Activated CD8-positive, alpha-beta memory T cell treated with anti-CD3 and anti-CD28 coated beads, Interleukin-2, amount 50 U/mL, for 1 hour (primary cell): ENCODE results near the gene SPRR3.

Experiments used
- DNase-seq: peaks from one replicate; pipeline ENCODE4 v3.0.0-alpha.2; 2020; ENCODE audit errors: extremely low read depth

SPRR3 gene, protein sequence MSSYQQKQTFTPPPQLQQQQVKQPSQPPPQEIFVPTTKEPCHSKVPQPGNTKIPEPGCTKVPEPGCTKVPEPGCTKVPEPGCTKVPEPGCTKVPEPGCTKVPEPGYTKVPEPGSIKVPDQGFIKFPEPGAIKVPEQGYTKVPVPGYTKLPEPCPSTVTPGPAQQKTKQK

DNA sequence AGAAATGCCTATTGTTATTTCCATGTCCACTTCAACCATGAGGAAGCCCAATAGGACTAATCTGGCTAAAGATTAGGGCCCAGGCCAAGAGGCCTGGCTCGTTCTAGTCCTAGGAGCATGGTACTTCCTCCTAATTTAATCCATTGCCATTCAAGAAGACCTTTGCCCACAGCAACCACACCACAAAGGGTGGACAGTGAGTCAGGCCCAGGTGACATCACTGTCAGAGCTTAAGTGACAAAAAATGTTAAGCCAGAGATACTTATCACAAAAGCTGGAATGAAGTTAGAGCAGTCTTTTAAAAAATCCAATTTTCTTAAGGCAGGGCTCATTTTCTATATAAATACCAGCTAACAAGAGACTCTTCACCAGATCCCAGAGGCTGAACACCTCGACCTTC, at the start of gene SPRR3:
SPRR3 (plus strand) TSS at position 368 of the 400 bp plus-strand sequence. CDS start 1,272 bp downstream, outside the sequence.
- no peak for DNase-seq

DNA sequence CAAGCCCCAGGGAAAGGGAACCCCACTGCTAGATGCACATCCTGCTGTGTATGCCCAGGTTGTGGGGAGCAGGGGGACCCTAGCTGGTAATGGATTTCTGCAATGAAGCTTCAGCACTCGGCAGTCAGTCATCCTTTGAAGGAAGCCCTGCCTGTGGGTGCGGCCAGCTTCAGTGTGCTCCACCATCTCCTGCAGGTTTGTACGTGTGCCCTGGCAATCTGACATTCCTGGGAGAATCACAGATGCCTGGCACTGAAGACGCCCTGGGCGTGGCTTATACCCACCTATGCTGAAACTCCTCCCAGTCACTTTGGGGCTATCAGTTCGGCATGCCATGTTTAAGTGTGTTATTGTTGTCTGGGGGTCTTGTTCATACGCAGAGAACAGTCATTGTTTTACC, 47.8 kb upstream of the SPRR3 start:
- no peak for DNase-seq

DNA sequence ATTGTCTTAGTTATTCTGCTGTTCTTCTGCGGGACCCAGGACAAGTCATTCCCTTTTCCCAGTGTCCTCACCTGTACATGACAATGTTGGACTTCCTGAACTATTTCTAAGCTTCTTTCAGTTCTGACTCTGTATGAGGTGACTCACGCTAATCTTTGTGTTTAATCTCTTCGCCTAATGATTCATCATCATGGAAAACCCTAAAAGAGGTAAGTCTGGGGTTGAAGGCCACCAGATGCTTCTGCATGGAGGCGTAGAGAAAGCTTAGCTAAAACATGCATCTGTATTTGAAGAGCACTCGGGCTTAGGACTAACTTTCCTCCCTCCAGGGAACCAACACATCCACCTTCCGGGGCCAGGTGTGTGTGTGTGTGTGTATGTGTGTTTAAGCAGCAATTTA, 47.1 kb upstream of the SPRR3 start:
- DNase-seq: no peak

DNA sequence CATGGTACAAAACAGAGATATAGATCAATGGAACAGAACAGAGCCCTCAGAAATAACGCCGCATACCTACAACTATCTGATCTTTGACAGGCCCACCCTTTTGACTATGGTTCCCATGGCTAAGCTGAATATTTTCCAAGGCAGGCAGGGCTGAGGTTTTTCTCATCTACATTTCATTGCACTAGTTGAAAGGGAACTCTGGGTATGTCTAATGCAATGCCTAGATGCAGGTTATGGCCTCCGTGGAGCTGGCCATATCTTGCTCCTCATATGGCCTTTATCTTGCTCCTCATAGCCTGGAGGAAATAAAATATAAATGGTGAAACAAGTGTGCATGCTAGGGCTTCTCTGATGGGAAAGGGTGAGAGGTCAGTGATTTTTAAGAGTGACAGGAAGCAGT, 44.0 kb upstream of the SPRR3 start:
- DNase-seq: no peak

DNA sequence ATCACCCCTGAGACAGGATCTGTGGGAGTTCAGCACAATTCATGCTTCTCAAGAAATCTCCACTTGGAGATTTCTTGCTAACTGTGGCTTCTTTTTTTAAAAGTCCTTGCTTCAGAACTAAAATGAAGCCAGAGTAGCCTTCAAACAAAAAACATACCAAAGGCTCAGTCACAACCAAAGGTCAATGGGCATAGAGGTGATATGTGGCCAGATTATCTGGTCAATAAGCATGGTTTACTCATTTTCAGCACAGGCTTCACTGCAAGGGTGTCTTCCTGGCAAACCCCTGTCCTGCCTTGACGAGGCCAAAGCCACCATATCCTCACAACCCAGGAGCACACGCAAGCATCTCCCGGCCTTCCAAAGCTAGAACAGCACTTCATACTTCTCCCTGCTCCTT, 42.3 kb upstream of the SPRR3 start:
- no peak for DNase-seq

DNA sequence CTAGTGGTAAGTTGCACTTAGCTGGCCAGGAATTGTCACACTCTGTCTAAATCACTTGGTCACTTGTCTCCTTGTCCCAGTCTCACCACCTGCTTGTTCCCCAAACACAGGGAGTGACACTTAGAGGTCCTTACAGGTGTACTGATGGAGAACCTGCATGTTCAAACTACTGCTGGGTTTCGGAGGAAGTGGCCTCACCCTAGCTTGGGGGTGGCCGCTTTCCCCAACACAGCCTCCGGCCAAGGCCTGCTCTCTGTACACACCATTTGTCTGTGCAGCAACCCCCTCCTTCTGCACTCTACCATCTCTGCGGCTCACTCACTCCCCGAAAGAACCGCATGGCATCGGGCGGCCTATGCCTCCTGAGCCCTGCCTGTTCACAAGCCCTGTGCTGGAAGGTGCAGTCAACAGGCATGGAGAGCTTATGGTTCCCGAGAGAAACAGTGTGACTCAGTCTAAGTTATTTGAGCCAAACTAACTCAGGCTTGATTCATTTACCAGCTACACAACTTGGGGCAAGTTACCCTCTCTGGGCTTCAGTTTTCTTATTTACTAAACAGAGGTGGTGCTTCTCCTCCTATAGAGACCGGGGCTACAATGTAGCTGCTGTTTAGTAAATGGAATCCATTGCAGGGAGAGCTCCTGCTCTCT, 41.6 kb upstream of the SPRR3 start:
- no peak for DNase-seq

DNA sequence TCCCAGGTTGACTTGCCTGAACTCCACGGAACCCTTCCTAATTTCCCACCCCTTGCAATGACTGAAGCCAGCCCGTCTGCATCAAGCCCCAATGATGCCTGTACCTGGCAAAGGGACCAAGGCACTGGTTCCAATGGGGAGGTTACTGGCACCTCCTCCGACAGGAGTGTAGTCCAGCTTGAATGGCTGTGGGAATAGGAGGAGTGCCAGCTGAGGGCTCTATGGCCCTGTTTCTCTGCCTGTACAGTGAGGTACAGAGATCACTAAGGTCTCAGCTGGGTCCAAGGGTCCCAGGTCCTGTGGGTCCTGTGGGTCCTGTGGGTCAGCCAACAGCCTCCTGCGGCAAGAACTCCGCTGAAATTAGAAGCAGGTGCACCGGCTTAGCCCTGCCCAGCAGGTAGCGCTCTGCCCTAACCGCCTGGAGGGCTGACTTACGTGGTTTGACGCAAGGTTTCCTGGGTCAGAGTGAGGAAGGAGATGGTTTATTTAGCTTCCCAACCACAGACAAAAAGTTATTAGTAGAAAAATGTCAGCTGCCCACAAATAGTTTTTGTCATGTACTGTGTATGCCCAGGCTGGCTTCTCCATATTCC, 41.0 kb upstream of the SPRR3 start:
- DNase-seq: no peak

DNA sequence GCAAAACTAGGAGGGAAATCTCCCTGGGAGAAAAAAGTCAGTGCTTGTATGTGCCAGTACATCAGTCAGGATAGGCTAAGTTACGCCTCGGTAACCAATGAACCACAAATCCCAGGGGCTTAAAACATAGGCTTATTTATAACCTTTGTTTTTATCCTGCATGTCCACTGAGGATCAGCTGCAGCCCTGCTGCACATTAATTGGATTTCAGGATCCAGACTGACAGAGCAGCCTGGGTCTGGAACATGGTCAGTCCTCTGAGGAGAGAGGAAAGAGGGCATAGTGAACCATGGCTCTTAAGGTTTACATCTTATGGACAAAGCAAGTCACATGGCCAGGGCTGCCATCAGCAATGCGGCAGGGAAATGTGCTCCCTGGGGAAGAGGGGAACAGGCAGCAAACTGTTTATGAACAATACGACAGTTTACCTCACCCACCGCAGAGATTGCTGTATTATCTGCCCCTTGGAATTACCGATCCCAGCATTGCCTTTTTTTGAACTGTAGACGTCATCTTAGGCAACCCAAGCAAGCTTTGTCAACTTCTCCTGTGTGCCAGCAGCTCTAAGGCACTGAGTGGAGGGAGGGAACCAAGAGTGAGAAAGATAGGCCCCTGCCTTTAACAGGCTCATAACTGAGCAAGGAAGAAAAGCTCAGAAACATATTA, 40.2 kb upstream of the SPRR3 start:
- DNase-seq: no peak

DNA sequence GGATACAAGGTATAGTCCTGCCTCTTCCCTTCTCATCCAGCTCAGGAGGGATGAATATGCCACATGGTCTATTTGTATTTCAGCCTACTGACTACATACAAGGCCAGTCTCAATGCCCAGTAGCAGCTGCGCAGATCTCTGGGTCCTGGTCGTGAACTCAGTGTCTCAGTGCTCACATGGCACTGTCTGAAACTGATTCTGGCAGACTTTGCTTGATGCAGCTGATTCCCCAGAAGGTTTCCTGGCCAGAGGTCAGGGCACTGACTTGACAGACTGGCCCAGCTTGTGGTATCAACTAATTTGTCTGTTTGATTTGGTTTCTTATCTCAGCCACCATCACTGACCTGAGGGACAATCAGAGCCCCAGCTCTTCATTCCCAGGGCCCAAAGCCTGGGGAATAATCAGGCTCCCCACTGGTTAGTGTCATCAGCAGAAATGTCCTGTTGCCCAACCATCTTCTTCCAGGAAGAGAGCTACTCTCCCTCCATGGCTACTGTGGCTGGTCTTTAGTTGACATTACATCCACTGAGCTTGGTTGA, 38.6 kb upstream of the SPRR3 start:
- no peak for DNase-seq

DNA sequence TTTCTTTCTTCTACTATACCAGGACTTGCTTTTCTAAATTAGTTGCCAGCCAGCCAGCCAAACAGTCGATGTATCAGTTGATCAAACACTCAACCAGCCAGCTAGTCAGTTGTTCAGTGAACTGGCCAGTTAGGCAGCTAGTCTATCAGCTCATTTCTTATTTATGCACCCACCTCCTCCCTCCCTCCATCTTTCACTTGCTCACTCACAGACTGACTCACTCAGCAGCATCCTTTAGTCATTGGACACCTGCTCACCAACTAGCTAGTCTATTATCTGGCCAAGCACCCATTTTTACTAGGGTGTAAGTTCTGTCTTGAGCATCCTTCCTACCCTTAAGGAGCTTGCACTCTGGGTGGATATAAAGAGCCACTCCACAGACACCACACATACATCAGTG, 37.0 kb upstream of the SPRR3 start:
- DNase-seq: no peak

DNA sequence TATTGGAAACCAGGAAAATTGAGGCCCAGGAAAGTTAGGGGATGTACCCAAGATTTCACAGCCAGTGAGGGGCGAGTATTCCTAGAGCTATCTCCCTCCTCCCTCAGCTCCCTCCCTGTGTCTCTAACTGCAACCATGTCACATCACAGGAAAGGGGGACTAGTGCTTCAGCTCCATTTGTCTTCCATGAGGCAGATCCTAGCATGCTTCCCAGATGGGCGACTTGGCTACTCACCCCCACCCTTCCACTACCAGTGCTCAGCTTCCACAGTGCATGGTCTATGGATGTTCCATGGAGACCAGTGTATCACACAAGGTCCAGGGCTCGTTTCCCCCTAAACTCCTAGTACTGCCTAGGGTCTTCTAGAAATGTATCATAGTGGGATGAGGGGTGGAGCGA, 35.7 kb upstream of the SPRR3 start:
- DNase-seq: no peak

DNA sequence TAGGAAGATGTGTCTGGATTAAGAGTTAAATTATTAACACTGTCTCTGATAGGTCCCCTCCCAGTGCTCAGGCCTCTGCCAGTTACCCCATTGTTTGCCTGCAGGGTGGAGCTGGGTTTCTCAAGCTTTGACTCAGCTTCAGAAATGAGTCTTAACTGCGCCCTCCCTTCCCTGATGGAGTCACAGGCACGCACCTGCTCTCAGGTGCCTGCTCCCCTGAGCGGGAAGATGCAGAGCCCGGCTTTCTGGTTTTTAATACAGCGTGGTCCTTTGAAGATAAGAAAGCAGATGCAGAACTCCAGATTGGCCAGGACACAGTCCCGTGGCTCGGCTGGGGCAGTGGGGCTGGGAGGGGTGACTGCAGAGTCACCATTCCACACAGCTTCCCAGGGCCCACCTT, 34.3 kb upstream of the SPRR3 start:
- DNase-seq: no peak

DNA sequence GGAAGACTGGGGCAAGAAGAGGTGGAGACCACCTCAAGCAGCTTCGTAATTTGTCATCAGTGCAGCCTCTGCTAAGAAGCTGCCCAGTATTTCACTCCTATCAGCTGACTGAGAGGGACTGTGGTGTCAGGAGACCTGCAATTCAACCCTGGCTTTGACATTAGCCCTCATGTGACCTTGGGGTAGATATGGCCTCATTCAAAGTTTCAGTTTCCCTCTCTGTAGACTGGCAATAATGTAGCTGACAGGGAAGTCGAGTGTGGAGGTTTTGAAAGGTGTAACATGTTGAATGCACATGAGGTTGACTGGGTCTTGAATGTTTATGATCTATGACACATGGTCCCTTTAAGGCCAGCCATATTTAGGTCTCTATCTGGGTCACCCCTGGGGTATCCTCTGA, 33.3 kb upstream of the SPRR3 start:
- DNase-seq: no peak

DNA sequence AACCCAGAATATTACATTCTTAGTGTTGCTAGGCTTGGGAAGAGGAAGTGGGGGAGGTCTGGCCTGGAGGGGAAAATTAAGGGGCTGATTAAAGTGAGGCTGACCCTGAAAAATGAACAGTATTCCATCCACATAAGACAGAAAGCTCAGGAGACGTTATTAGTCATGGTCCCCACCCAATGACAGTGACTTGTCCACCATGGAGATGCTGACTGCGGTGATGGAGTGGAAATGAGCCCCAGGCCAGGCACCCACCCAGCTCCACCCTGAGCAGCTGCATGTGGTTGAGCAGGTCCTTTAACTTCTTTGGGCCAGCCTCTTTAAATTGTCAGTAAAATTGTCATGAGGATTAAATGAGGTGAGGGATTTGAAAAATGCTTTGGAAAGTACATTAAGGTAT, 32.5 kb upstream of the SPRR3 start:
- DNase-seq: no peak

DNA sequence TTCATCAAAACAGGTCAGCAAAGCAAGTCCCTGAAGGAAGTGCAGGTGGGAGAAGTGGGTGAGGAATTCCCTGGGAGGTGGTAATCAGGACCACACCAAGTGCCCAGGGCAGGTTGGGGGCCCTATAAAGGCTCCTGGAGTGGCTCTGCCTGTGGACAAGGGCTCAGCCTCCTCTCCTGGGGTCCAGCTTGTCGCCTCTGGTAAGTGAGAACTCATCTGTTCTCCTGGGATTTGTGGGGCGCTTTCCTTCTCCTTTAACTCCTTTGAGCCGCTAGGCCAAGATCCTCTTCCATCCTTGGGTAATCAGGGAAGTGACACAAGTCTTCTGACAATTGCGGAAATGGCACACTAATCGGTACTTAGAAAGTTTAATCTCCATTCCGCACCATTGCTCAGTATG, 31.1 kb upstream of the SPRR3 start, which contains the start of gene SPRR4:
SPRR4 (plus strand) TSS at position 154 of the 400 bp plus-strand sequence. CDS start 1,243 bp downstream, outside the sequence.
- DNase-seq: no peak

DNA sequence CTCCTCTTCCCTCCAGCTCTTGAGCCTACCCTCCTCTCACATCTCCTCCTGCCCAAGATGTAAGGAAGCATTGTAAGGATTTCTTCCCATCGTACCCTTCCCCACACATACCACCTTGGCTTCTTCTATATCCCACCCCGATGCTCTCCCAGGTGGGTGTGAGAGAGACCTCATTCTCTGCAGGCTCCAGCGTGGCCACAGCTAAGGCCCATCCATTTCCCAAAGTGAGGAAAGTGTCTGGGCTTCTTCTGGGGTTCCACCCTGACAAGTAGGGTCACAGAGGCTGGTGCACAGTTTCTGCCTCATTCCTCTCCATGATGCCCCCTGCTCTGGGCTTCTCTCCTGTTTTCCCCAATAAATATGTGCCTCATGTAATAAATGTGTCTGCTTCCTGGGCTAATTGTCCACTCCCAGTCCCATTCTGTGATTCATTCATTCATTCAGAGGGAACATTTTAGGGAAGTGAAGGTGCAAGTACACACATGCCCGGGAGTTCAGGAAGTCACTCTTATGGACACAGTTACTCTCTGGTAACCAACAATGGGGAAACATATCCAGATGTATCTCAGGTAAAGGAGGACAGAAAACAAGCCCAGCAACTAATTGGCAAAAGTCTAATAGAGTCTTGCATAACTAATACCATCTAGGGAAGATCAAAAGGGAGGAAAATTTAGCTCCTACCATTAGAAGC, 29.2 kb upstream of the SPRR3 start:
- DNase-seq: no peak

DNA sequence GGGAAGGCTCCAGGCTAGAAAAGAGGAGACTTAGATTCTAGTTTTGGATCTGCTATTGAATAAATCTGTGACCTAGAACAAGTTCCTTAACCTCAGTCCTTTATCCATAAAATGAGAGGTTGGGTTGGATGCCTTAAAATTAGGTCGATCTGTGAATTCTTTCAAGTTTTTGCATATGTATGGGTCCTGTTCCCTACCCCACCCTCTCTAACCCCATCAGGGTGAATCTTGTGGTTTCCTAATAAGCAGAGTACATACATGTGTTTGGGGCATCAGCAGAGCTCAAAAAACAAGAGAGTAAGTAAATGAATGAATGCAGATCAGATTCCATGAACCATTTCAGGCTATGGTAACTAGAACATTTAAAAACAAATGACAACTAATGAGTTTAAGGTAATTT, 24.9 kb upstream of the SPRR3 start:
- no peak for DNase-seq

DNA sequence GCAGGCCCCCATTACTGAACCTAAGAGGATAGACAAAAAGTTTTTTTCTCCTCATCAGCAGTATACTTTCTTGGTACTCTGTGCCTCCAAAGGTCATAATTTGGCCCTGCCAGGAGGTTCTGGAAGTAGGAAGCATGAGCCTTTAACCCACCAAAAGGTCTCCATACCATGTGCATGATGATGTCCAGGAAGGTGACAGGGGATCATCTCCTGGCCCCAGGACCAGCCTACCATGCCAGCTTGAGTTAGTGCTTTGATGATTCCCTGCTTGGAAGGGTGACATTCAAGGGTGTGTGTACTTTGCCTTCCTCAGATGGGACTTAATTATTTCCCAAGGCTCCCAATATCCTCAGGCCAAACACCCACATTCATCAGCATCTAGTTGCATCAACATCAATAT, 23.9 kb upstream of the SPRR3 start:
- no peak for DNase-seq

DNA sequence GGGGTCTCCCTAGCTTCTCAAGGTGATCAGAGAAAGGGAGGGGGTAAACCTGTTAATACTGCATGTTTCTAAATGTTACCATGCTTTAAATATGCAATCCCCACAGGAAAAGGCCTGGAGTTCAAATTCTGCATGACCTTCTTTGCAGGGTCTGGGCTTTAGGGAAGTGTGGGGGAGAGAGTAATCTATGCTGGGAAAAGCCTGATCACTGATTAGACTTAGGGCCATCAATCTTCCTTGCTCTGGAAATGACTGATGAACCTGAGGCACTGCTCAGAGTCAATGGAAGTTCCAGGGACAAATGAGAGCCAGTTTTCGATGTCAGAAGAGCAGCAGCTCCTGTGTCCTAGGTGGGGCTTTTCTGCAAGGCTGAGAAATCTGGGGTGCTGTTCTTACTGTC, 20.9 kb upstream of the SPRR3 start:
- DNase-seq: no peak

DNA sequence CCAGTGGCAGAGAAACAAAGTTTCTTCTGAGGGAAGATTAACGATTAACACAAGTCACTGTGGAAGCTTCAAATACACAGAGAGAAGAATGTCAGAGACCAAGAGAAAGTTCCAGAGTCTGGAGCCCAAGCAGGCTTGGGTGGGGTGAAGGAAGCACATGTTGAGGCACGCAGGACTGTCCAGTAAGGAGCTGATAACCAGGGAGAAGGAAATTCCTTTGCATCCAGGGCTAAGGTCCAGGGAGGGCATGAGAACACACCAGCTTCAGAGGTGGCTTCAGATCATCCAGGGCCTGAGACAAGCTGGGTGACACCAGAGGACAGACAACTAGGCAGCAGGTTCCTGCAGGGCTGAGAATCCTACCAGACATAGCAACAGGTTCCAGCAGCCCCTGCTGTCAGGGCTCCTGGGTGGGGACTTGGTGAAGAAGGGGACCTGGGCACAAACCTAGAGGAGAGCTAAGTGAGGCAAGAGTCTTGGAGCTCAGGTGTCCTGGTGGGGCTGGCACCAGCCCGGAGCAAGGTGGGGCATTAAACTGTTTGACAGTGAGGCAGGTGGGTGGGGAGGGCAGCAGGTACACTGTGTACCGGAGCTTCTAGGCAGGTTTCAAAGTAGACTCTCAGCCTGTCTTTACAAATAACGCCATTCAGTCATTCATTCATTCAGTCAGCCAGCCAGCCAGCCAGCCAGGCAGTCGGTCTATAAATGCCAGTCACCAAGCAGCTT, 20.2 kb upstream of the SPRR3 start:
- no peak for DNase-seq

DNA sequence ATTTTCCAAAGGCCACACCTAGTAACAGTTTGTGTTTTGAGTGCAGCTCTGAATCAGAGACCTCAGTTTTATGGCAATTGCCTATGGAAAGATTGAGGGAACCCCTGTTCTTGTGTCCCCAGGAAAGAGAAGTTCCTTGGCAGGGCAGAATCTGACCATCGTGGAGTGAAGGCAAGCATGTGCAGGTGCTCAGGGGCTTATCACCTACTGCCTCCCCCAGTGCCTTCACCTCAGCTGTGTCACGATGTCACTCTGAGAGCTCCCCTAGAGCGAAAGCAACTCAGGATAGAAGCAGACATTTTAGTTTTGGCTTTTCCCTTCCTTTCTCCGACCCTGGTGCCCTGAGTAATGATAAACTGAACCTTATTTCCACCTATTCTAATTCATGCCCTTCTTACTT, 19.5 kb upstream of the SPRR3 start:
- no peak for DNase-seq
